Embryonic facial prominence (tissue), 1 donor: Measurements from ENCODE around the gene MELTF.

Experiments used
- DNase-seq: peaks from one replicate; pipeline ENCODE4 v3.0.0-alpha.2; 2016; ENCODE audit errors: extremely low spot score

The MELTF gene

GRCh38 chr3:197010556-197011351 lies 18.9 kb downstream of the MELTF start:
- no peak for DNase-seq

- no peak for DNase-seq
Measured at GRCh38 chr3:197009532-197010019, 20.0 kb downstream of the MELTF start.

GRCh38 chr3:197008436-197009209 lies 21.0 kb downstream of the MELTF start:
- DNase-seq, result no peak

- no peak for DNase-seq
Measured at GRCh38 chr3:197007953-197008352, 21.7 kb downstream of the MELTF start.

GRCh38 chr3:197007296-197007940 lies 22.2 kb downstream of the MELTF start:
- DNase-seq, result no peak

GRCh38 chr3:197006860-197007259 lies 22.8 kb downstream of the MELTF start:
- no peak for DNase-seq

GRCh38 chr3:197006446-197006845 lies 23.2 kb downstream of the MELTF start:
- DNase-seq, result no peak

GRCh38 chr3:197003461-197004385 lies 25.9 kb downstream of the MELTF start:
- no peak for DNase-seq

- peak; percentile 28 for DNase-seq
Measured at GRCh38 chr3:197002701-197003454, 26.7 kb downstream of the MELTF start.

GRCh38 chr3:197001972-197002700 lies 27.5 kb downstream of the MELTF start:
- DNase-seq, result no peak

GRCh38 chr3:197001106-197001971 lies 28.3 kb downstream of the MELTF start:
- no peak for DNase-seq

- DNase-seq, result no peak
Measured at GRCh38 chr3:197000211-197000610, 29.4 kb downstream of the MELTF start.

- no peak for DNase-seq
Measured at GRCh38 chr3:196998966-196999760, 30.5 kb downstream of the MELTF start.

GRCh38 chr3:196997311-196997710 lies 32.3 kb downstream of the MELTF start:
- no peak for DNase-seq

GRCh38 chr3:196996454-196997265 lies 33.0 kb downstream of the MELTF start:
- DNase-seq, result no peak

- DNase-seq, result no peak
Measured at GRCh38 chr3:196995646-196996355, 33.8 kb downstream of the MELTF start.

- no peak for DNase-seq
Measured at GRCh38 chr3:196995027-196995426, 34.6 kb downstream of the MELTF start.
